Liver (tissue), 9 donors: Measurements from ENCODE around the gene TRIO. TPM values are rescaled to one million over a fixed set of nuclear protein-coding genes. Genes with fewer than 3 reads are reported as not detected.

Experiments
- DNase-seq: peaks from one replicate; pipeline ENCODE4 v3.0.0-alpha.2; 2017; ENCODE audit warnings: low spot score
- H3K27ac ChIP-seq, 2 donors: one replicate each; pipeline ENCODE4 v1.7.0; 2013; ENCODE audit warnings: inconsistent platforms in 2 of 2, low read length in 2 of 2, control low read depth in 1 of 2, low read depth in 1 of 2, mild to moderate bottlenecking in 1 of 2
- H3K27me3 ChIP-seq, 4 donors: one replicate each; pipeline versions ENCODE4 v1.6.1 to v1.7.0; 2013; ENCODE audit warnings: low read length in 3 of 4, inconsistent platforms in 1 of 4, mild to moderate bottlenecking in 1 of 4, moderate library complexity in 1 of 4; ENCODE audit not compliant: control insufficient read depth in 4 of 4, insufficient read depth in 4 of 4
- H3K36me3 ChIP-seq, 4 donors: one replicate each; pipeline versions ENCODE4 v1.6.1 to v1.7.0; 2013; ENCODE audit warnings: low read length in 3 of 4, mild to moderate bottlenecking in 3 of 4, low read depth in 1 of 4, moderate library complexity in 1 of 4; ENCODE audit not compliant: control insufficient read depth in 4 of 4, insufficient read depth in 3 of 4
- H3K4me1 ChIP-seq, 4 donors: one replicate each; pipeline versions ENCODE4 v1.6.1 to v1.7.0; 2013; ENCODE audit warnings: low read length in 3 of 4, mild to moderate bottlenecking in 3 of 4, moderate library complexity in 1 of 4; ENCODE audit not compliant: control insufficient read depth in 4 of 4, insufficient read depth in 4 of 4
- H3K4me3 ChIP-seq, 3 donors: one replicate each; pipeline versions ENCODE4 v1.6.1 to v1.7.0; 2013; ENCODE audit warnings: low read length in 3 of 3, control low read depth in 1 of 3, low read depth in 1 of 3, mild to moderate bottlenecking in 1 of 3
- H3K9ac ChIP-seq, 2 donors: one replicate each; pipeline ENCODE4 v1.7.0; 2013; ENCODE audit warnings: low read length in 2 of 2, mild to moderate bottlenecking in 2 of 2, moderate library complexity in 2 of 2, control low read depth in 1 of 2, low read depth in 1 of 2
- H3K9me3 ChIP-seq, 4 donors: one replicate each; pipeline versions ENCODE4 v1.6.1 to v1.7.0; 2013; ENCODE audit warnings: low read length in 3 of 4; ENCODE audit not compliant: control insufficient read depth in 4 of 4
- EGR1 ChIP-seq, 2 donors: IDR thresholded peaks; 2 replicates each; pipeline ENCODE4 v1.6.1; 2016 to 2018; ENCODE audit warnings: antibody characterized with exemption in 2 of 2, low read depth in 2 of 2
- FOXA1 ChIP-seq: IDR thresholded peaks from 2 replicates; pipeline ENCODE4 v1.6.1; 2016; ENCODE audit warnings: antibody characterized with exemption
- FOXA2 ChIP-seq: IDR thresholded peaks from 2 replicates; pipeline ENCODE4 v1.6.1; 2016; ENCODE audit warnings: antibody characterized with exemption
- GABPA ChIP-seq, 2 donors: IDR thresholded peaks in 1 of 2; conservative IDR thresholded peaks in 1 of 2; 2 replicates each; pipeline ENCODE4 v1.6.1; 2016; ENCODE audit warnings: antibody characterized with exemption in 2 of 2, mild to moderate bottlenecking in 1 of 2, moderate library complexity in 1 of 2
- HNF4A ChIP-seq, 2 donors: conservative IDR thresholded peaks; 2 replicates each; pipeline ENCODE4 v1.6.1; 2016; ENCODE audit warnings: antibody characterized with exemption in 2 of 2, mild to moderate bottlenecking in 2 of 2
- HNF4G ChIP-seq: IDR thresholded peaks from 2 replicates; pipeline ENCODE4 v1.6.1; 2016; ENCODE audit warnings: antibody characterized with exemption
- JUND ChIP-seq, 2 donors: IDR thresholded peaks; 2 replicates each; pipeline ENCODE4 v1.6.1; 2016; ENCODE audit warnings: antibody characterized with exemption in 2 of 2
- NR2F2 ChIP-seq: IDR thresholded peaks from 2 replicates; pipeline ENCODE4 v1.6.1; 2016; ENCODE audit warnings: antibody characterized with exemption
- RAD21 ChIP-seq, 2 donors: IDR thresholded peaks; 2 replicates each; pipeline ENCODE4 v1.6.1; 2016; ENCODE audit warnings: antibody characterized with exemption in 2 of 2, mild to moderate bottlenecking in 2 of 2
- RXRA ChIP-seq, 2 donors: IDR thresholded peaks; 2 replicates each; pipeline ENCODE4 v1.6.1; 2017 to 2018; ENCODE audit warnings: antibody characterized with exemption in 2 of 2, mild to moderate bottlenecking in 1 of 2
- SP1 ChIP-seq: IDR thresholded peaks from 2 replicates; pipeline ENCODE4 v1.6.1; 2018; ENCODE audit warnings: antibody characterized with exemption, mild to moderate bottlenecking
- TAF1 ChIP-seq: conservative IDR thresholded peaks from 2 replicates; pipeline ENCODE4 v1.6.1; 2016; ENCODE audit warnings: antibody characterized with exemption, mild to moderate bottlenecking
- YY1 ChIP-seq: IDR thresholded peaks from 2 replicates; pipeline ENCODE4 v1.6.1; 2016; ENCODE audit warnings: antibody characterized with exemption, mild to moderate bottlenecking
- WGBS: extraction: QIAGEN DNeasy Blood & Tissue Kit; methylation state at CpG from one replicate; pipeline ENCODE4 v1.1.7; 2013; 5-methylcytosine and 5-hydroxymethylcytosine counted together
- polyA plus RNA-seq, 2 donors: library from polyadenylated mRNA; stranded (reverse) in 1 of 2; unstranded in 1 of 2; fragments of 200-250 nt in 1 of 2; fragments of >200 nt in 1 of 2; fragmentation: Nextera tagmentation in 1 of 2; extraction: Ambion mirVana in 1 of 2; gene quantifications; one replicate each; pipeline versions ENCODE4 v1.2.1 to v1.2.3, GENCODE V29; 2013 to 2015
- total RNA-seq, 2 donors: library from RNA; depleted of rRNA; stranded (reverse); fragments of >200 nt; gene quantifications; one replicate each; pipeline ENCODE4 v1.2.3, GENCODE V29; 2014
- TF ChIP-seq, protein P1 (sequence below): fragments of 150-350 bp; IDR thresholded peaks from 2 replicates; pipeline ENCODE4 v1.5.1; 2017; ENCODE audit warnings: improper control_type of control experiment, low read depth, low read length; ENCODE audit not compliant: missing input control
- TF ChIP-seq, protein P2 (sequence below): IDR thresholded peaks from 2 replicates; pipeline ENCODE4 v1.6.1; 2016; ENCODE audit warnings: antibody characterized with exemption, mild to moderate bottlenecking
- TF ChIP-seq, protein P3 (sequence below): IDR thresholded peaks from 2 replicates; pipeline ENCODE4 v1.6.1; 2016; ENCODE audit warnings: antibody characterized with exemption
- TF ChIP-seq, protein P4 (sequence below): IDR thresholded peaks from 2 replicates; pipeline ENCODE4 v1.6.1; 2016; ENCODE audit warnings: antibody characterized with exemption
- TF ChIP-seq, protein P5 (sequence below): IDR thresholded peaks from 2 replicates; pipeline ENCODE4 v1.6.1; 2016; ENCODE audit warnings: antibody characterized with exemption
- donor health status: healthy.
- donor health status: healthy.
- donor health status: healthy.
- donor health status: healthy.
- donor health status: healthy.

TRIO gene
- total and polyA plus RNA-seq, 4 donors, result 8.5 to 86.2 (median 16.0) TPM

DNA sequence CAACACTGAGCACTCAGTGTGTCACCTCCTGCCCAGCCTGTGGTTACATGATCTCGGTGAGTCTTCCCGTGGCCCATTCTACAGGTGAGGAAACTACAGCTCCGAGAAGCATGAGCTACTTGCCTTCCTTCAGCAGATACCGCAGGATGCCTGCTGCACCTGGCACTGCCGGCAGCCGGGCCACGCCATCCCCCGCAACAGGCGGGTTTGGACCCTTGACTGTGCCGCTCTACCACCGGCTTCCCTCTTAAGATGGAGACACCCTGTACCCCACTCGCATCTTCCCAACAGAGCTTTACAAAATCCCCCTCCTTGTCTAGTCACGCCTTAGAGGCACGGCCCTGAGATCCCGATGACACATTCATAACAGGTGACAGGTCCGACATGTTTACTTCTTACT lies 363.5 kb downstream of the TRIO start:
- TF ChIP-seq, protein P1, sequence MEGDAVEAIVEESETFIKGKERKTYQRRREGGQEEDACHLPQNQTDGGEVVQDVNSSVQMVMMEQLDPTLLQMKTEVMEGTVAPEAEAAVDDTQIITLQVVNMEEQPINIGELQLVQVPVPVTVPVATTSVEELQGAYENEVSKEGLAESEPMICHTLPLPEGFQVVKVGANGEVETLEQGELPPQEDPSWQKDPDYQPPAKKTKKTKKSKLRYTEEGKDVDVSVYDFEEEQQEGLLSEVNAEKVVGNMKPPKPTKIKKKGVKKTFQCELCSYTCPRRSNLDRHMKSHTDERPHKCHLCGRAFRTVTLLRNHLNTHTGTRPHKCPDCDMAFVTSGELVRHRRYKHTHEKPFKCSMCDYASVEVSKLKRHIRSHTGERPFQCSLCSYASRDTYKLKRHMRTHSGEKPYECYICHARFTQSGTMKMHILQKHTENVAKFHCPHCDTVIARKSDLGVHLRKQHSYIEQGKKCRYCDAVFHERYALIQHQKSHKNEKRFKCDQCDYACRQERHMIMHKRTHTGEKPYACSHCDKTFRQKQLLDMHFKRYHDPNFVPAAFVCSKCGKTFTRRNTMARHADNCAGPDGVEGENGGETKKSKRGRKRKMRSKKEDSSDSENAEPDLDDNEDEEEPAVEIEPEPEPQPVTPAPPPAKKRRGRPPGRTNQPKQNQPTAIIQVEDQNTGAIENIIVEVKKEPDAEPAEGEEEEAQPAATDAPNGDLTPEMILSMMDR, result no peak
- TF ChIP-seq HNF4G (no peak), NR2F2 (no peak), FOXA2 (no peak), EGR1 (IDR thresholded peaks at IDR 0.05; ENCODE audit: low read depth in 2 of 2) (no peak), RXRA (IDR thresholded peaks at IDR 0.05) (no peak), SP1 (no peak), GABPA (IDR thresholded peaks at IDR 0.05 in 1 of 2, conservative IDR thresholded peaks at IDR 0.05 in 1 of 2) (no peak), RAD21 (IDR thresholded peaks at IDR 0.05) (no peak), YY1 (no peak), FOXA1 (no peak), TAF1 (no peak), JUND (IDR thresholded peaks at IDR 0.05) (no peak), HNF4A (conservative IDR thresholded peaks at IDR 0.05) (no peak)
- TF ChIP-seq, protein P2, sequence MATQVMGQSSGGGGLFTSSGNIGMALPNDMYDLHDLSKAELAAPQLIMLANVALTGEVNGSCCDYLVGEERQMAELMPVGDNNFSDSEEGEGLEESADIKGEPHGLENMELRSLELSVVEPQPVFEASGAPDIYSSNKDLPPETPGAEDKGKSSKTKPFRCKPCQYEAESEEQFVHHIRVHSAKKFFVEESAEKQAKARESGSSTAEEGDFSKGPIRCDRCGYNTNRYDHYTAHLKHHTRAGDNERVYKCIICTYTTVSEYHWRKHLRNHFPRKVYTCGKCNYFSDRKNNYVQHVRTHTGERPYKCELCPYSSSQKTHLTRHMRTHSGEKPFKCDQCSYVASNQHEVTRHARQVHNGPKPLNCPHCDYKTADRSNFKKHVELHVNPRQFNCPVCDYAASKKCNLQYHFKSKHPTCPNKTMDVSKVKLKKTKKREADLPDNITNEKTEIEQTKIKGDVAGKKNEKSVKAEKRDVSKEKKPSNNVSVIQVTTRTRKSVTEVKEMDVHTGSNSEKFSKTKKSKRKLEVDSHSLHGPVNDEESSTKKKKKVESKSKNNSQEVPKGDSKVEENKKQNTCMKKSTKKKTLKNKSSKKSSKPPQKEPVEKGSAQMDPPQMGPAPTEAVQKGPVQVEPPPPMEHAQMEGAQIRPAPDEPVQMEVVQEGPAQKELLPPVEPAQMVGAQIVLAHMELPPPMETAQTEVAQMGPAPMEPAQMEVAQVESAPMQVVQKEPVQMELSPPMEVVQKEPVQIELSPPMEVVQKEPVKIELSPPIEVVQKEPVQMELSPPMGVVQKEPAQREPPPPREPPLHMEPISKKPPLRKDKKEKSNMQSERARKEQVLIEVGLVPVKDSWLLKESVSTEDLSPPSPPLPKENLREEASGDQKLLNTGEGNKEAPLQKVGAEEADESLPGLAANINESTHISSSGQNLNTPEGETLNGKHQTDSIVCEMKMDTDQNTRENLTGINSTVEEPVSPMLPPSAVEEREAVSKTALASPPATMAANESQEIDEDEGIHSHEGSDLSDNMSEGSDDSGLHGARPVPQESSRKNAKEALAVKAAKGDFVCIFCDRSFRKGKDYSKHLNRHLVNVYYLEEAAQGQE, result no peak
- TF ChIP-seq, protein P3, sequence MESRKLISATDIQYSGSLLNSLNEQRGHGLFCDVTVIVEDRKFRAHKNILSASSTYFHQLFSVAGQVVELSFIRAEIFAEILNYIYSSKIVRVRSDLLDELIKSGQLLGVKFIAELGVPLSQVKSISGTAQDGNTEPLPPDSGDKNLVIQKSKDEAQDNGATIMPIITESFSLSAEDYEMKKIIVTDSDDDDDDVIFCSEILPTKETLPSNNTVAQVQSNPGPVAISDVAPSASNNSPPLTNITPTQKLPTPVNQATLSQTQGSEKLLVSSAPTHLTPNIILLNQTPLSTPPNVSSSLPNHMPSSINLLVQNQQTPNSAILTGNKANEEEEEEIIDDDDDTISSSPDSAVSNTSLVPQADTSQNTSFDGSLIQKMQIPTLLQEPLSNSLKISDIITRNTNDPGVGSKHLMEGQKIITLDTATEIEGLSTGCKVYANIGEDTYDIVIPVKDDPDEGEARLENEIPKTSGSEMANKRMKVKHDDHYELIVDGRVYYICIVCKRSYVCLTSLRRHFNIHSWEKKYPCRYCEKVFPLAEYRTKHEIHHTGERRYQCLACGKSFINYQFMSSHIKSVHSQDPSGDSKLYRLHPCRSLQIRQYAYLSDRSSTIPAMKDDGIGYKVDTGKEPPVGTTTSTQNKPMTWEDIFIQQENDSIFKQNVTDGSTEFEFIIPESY, result no peak
- TF ChIP-seq, protein P4, sequence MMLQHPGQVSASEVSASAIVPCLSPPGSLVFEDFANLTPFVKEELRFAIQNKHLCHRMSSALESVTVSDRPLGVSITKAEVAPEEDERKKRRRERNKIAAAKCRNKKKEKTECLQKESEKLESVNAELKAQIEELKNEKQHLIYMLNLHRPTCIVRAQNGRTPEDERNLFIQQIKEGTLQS, result no peak
- TF ChIP-seq, protein P5, sequence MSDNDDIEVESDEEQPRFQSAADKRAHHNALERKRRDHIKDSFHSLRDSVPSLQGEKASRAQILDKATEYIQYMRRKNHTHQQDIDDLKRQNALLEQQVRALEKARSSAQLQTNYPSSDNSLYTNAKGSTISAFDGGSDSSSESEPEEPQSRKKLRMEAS, result no peak
- no peak for DNase-seq
- 96% methylated on average over 16 of the region's 16 CpGs for WGBS
- Histone ChIP-seq H3K27ac (no peak overlapping the region), H3K27me3 (no peaks in the 10 kb centered on the region), H3K36me3 (peaks cover 7 to 42% (median 11%) of the 10 kb centered on the region in 4 donors), H3K9ac (no peak overlapping the region), H3K4me3 (no peak overlapping the region), H3K9me3 (no peaks in the 10 kb centered on the region), H3K4me1 (no peaks in the 10 kb centered on the region)
